A549 (cell line): ENCODE measurements around the gene REV1. TPM values are rescaled to one million over a fixed set of nuclear protein-coding genes. Genes with fewer than 3 reads are reported as not detected.

ENCODE experiments used
- ATAC-seq, 2 experiments: fragments of 200-7000 bp in 1 of 2; fragments of >200 bp in 1 of 2; cut with Nextera tagmentation in 1 of 2; cut with Tn5 transposase in 1 of 2; 3 replicates each; pipeline versions ENCODE4 v1.8.0 to v1.9.1; 2018 to 2020; ENCODE audit warnings: mild to moderate bottlenecking in 1 of 2, moderate library complexity in 1 of 2
- CTCF ChIA-PET: fragments of 300-600 bp; sonication (Branson Sonifier 250); formaldehyde crosslinking; extraction: SDS; loops from one replicate; lab custom pipeline; 2021; ENCODE audit warnings: antibody characterized with exemption, inconsistent platforms; lab: Yijun Ruan, JAX
- POLR2A ChIA-PET: fragments of 350-600 bp; formaldehyde crosslinking; extraction: SDS; loops from one replicate; lab custom pipeline; 2021; ENCODE audit warnings: antibody characterized with exemption, inconsistent platforms; lab: Yijun Ruan, JAX
- DNase-seq, 2 experiments: peaks; one replicate each; pipeline versions ENCODE4 v3.0.0 to v3.0.0-alpha.2; 2011 to 2016; ENCODE audit warnings: low read depth in 1 of 2, low spot score in 1 of 2
- FAIRE-seq: peaks from 2 replicates; lab custom pipeline; 2011; peaks lifted over from hg19 to GRCh38; lab: Jason Lieb, UNC
- H3K27ac ChIP-seq, 2 experiments: fragments of >200 bp; sonication (Bioruptor Twin); formaldehyde crosslinking; 3 replicates each; pipeline ENCODE4 v1.5.1; 2016 to 2017
- H3K4me1 ChIP-seq: fragments of >200 bp; sonication (Bioruptor Twin); formaldehyde crosslinking; 3 replicates; pipeline ENCODE4 v1.6.1; 2016
- H3K4me2 ChIP-seq: fragments of >200 bp; sonication (Bioruptor Twin); formaldehyde crosslinking; 3 replicates; pipeline ENCODE4 v1.6.1; 2016
- H3K4me3 ChIP-seq: fragments of >200 bp; sonication (Bioruptor Twin); formaldehyde crosslinking; 3 replicates; pipeline ENCODE4 v1.5.1; 2016
- H3K9me3 ChIP-seq: fragments of >200 bp; sonication (Bioruptor Twin); formaldehyde crosslinking; 3 replicates; pipeline ENCODE4 v1.6.1; 2016
- CBX2 ChIP-seq: fragments of 200-600 bp; sonication (generic); IDR thresholded peaks from 2 replicates; pipeline ENCODE4 v1.6.1; 2016; ENCODE audit warnings: low read depth, mild to moderate bottlenecking, borderline replicate concordance
- ELK1 ChIP-seq: fragments of 150-350 bp; IDR thresholded peaks from 2 replicates; pipeline ENCODE4 v1.6.1; 2014; ENCODE audit warnings: low read depth, mild to moderate bottlenecking, low read length
- HES2 ChIP-seq: fragments of >200 bp; sonication (Bioruptor Twin); formaldehyde crosslinking; IDR thresholded peaks from 2 replicates; pipeline ENCODE4 v1.6.1; 2016
- HMGXB4 ChIP-seq: fragments of 250-450 bp; sonication (Bioruptor Pico); IDR thresholded peaks from 2 replicates; pipeline ENCODE4 v1.5.0; 2021; ENCODE audit warnings: mild to moderate bottlenecking, moderate library complexity, borderline replicate concordance
- HOXA7 ChIP-seq: fragments of 250-450 bp; sonication (Bioruptor Pico); IDR thresholded peaks from 2 replicates; pipeline ENCODE4 v1.5.0; 2020; ENCODE audit warnings: mild to moderate bottlenecking, moderate library complexity
- KDM1A ChIP-seq: fragments of 200-600 bp; sonication (generic); IDR thresholded peaks from 2 replicates; pipeline ENCODE4 v1.6.1; 2016; ENCODE audit warnings: low read depth, mild to moderate bottlenecking
- MAFK ChIP-seq: fragments of 450-650 bp; IDR thresholded peaks from 2 replicates; pipeline ENCODE4 v1.6.1; 2014; ENCODE audit not compliant: partially characterized antibody
- MAX ChIP-seq: IDR thresholded peaks from 2 replicates; pipeline ENCODE4 v1.6.1; 2012
- MAZ ChIP-seq: fragments of 150-350 bp; IDR thresholded peaks from 2 replicates; pipeline ENCODE4 v1.6.1; 2014; ENCODE audit warnings: antibody characterized with exemption, low read depth, low read length, borderline replicate concordance
- NFE2L2 ChIP-seq: fragments of 150-350 bp; conservative IDR thresholded peaks from 2 replicates; pipeline ENCODE4 v1.6.1; 2014; ENCODE audit warnings: low read length
- PBX3 ChIP-seq: IDR thresholded peaks from 2 replicates; pipeline ENCODE4 v1.6.1; 2012
- POLR2AphosphoS2 ChIP-seq: conservative IDR thresholded peaks from 2 replicates; pipeline ENCODE4 v1.6.1; 2012; ENCODE audit warnings: low read length, improper control_type of control experiment, inconsistent platforms
- RCOR1 ChIP-seq: fragments of 150-350 bp; IDR thresholded peaks from 2 replicates; pipeline ENCODE4 v1.6.1; 2014; ENCODE audit warnings: antibody characterized with exemption, low read length, low read depth
- RFX5 ChIP-seq: fragments of 450-650 bp; IDR thresholded peaks from 2 replicates; pipeline ENCODE4 v1.7.1; 2014; ENCODE audit warnings: antibody characterized with exemption, mild to moderate bottlenecking, moderate library complexity
- TFCP2L1 ChIP-seq: fragments of 250-450 bp; sonication (Bioruptor Pico); IDR thresholded peaks from 2 replicates; pipeline ENCODE4 v1.5.0; 2021; ENCODE audit warnings: mild to moderate bottlenecking
- TP53 ChIP-seq: fragments of 250-450 bp; sonication (Bioruptor Pico); IDR thresholded peaks from 2 replicates; pipeline ENCODE4 v1.5.0; 2021; ENCODE audit warnings: mild to moderate bottlenecking, moderate library complexity
- ZFP36 ChIP-seq: fragments of 450-650 bp; IDR thresholded peaks from 2 replicates; pipeline ENCODE4 v1.6.1; 2014; ENCODE audit warnings: borderline replicate concordance; ENCODE audit not compliant: partially characterized antibody
- ZSCAN20 ChIP-seq: fragments of 250-450 bp; sonication (Bioruptor Pico); IDR thresholded peaks from 2 replicates; pipeline ENCODE4 v1.8.0; 2022; ENCODE audit warnings: mild to moderate bottlenecking, moderate library complexity
- WGBS: methylation state at CpG from one replicate; pipeline ENCODE4 v1.1.6; 2017; ENCODE audit errors: missing lambda C conversion rate; 5-methylcytosine and 5-hydroxymethylcytosine counted together
- polyA plus RNA-seq, 4 experiments: library from polyadenylated mRNA; depleted of rRNA in 3 of 4; stranded (reverse); fragments of >200 nt; fragmentation: RNase III in 1 of 4; extraction: RNeasy Plus Mini Kit Qiagen cat#74134 plus additional on column Dnase treatment in 1 of 4; gene quantifications; 2 replicates in 3 of 4; 3 replicates in 1 of 4; pipeline ENCODE4 v1.2.3, GENCODE V29; 2011 to 2017

The REV1 gene
- polyA plus RNA-seq, 2 of the 4 experiments (the other 2 are of a cell fraction): 12.8 to 36.2 TPM

GRCh38 chr2:99480390-99480789, 9.4 kb downstream of the REV1 start:
- DNase-seq (no peak), ATAC-seq (no peak), FAIRE-seq (no peak)
- no peak overlapping the region for H3K27ac ChIP-seq
- ChIA-PET CTCF (no interaction called here), POLR2A (no interaction called here)
- TF ChIP-seq TP53: no peak
- TF ChIP-seq MAZ: no peak
- TF ChIP-seq PBX3: no peak
- TF ChIP-seq ZSCAN20: no peak
- 73% methylated on average over 1 of the region's 1 CpG for WGBS
- no peak overlapping the region for H3K4me3 ChIP-seq
- H3K4me1 ChIP-seq: peaks cover 30% of the 10 kb centered on the region
- no peak overlapping the region for H3K4me2 ChIP-seq
- no peaks in the 10 kb centered on the region for H3K9me3 ChIP-seq

- 90% methylated on average over 5 of the region's 5 CpGs for WGBS
- ATAC-seq (no peak), FAIRE-seq (no peak), DNase-seq (no peak)
- H3K9me3 ChIP-seq: no peaks in the 10 kb centered on the region
- POLR2A ChIA-PET: interaction anchor here (0.7 kb wide), 1 partner anchor 785 kb away, joined by 4 read pairs; no protein-coding TSS in a partner anchor
- H3K4me3 ChIP-seq: no peak overlapping the region
- peaks cover 43% of the 10 kb centered on the region for H3K4me1 ChIP-seq
- H3K27ac ChIP-seq: no peak overlapping the region
- H3K4me2 ChIP-seq: no peak overlapping the region
- TF ChIP-seq NFE2L2: no peak
- no peak for TF ChIP-seq MAX
- no peak for TF ChIP-seq HES2
- no peak for TF ChIP-seq HMGXB4 (CRISPR knock-in tag)
- no peak for TF ChIP-seq KDM1A
- TF ChIP-seq MAFK: no peak
- no peak for TF ChIP-seq ZFP36
- CTCF ChIA-PET: no interaction called here
These were observed 11.2 kb downstream of the REV1 start for GRCh38 chr2:99478632-99479031.

GRCh38 chr2:99477054-99477453, 12.8 kb downstream of the REV1 start:
- Histone ChIP-seq H3K4me2 (no peak overlapping the region), H3K9me3 (no peaks in the 10 kb centered on the region), H3K4me3 (no peak overlapping the region), H3K4me1 (peaks cover 46% of the 10 kb centered on the region), H3K27ac (no peak overlapping the region)
- no peak for ATAC-seq
- ChIA-PET CTCF (interaction anchor here (0.6 kb wide), 1 partner anchor 10 kb away, joined by 3 read pairs; no protein-coding TSS in a partner anchor), POLR2A (no interaction called here)
- TF ChIP-seq RCOR1: no peak
- no peak for TF ChIP-seq ELK1
- no peak for TF ChIP-seq RFX5
- TF ChIP-seq POLR2AphosphoS2: no peak
- no peak for TF ChIP-seq MAFK
- no peak for TF ChIP-seq TP53
- no peak for TF ChIP-seq HOXA7 (CRISPR knock-in tag)
- no peak for TF ChIP-seq CBX2
- no peak for TF ChIP-seq TFCP2L1
- FAIRE-seq: no peak
- no peak for DNase-seq
- WGBS: 93% methylated on average over 6 of the region's 6 CpGs
